K562 (cell line): ENCODE measurements around the gene DIS3L2.

Experiments used
- DEAF1 ChIP-seq: fragments of 450-650 bp; formaldehyde crosslinking; IDR thresholded peaks from 2 replicates; pipeline ENCODE4 v1.4.0; 2020; ENCODE audit warnings: mild to moderate bottlenecking, moderate library complexity
- FOXA1 ChIP-seq: fragments of 450-650 bp; IDR thresholded peaks from 2 replicates; pipeline ENCODE4 v1.6.1; 2016; ENCODE audit warnings: mild to moderate bottlenecking, borderline replicate concordance
- JUN ChIP-seq, 2 experiments: sonication (generic) in 1 of 2; formaldehyde crosslinking in 1 of 2; IDR thresholded peaks; 2 replicates each; pipeline versions ENCODE4 v1.6.1 to v1.8.0; 2012 to 2022; ENCODE audit warnings: borderline replicate concordance in 2 of 2, mild to moderate bottlenecking in 2 of 2, improper control_type of control experiment in 1 of 2, low read depth in 1 of 2, low read length in 1 of 2, missing genetic modification reagents in 1 of 2
- KLF1 ChIP-seq: fragments of 450-650 bp; IDR thresholded peaks from 2 replicates; pipeline ENCODE4 v1.6.1; 2016; ENCODE audit warnings: missing genetic modification characterization, missing compliant biosample characterization
- NFE2L1 ChIP-seq: fragments of 450-650 bp; IDR thresholded peaks from 2 replicates; pipeline ENCODE4 v1.6.1; 2016; ENCODE audit warnings: missing genetic modification characterization, low read depth, mild to moderate bottlenecking, missing compliant biosample characterization, moderate library complexity, borderline replicate concordance
- NUFIP1 ChIP-seq: fragments of 450-650 bp; IDR thresholded peaks from 2 replicates; pipeline ENCODE4 v1.6.1; 2018; ENCODE audit not compliant: partially characterized antibody
- POLR2A ChIP-seq: fragments of 450-650 bp; conservative IDR thresholded peaks from 2 replicates; pipeline ENCODE4 v1.6.1; 2016
- RAD21 ChIP-seq, 2 experiments: fragments of 250-450 bp in 1 of 2; fragments of 450-650 bp in 1 of 2; sonication (Bioruptor Pico) in 1 of 2; formaldehyde crosslinking in 1 of 2; IDR thresholded peaks in 1 of 2; conservative IDR thresholded peaks in 1 of 2; 2 replicates each; pipeline versions ENCODE4 v1.4.0 to v1.8.0; 2020 to 2022; ENCODE audit warnings: mild to moderate bottlenecking in 2 of 2, moderate library complexity in 1 of 2
- THRB ChIP-seq: fragments of 450-650 bp; formaldehyde crosslinking; conservative IDR thresholded peaks from 2 replicates; pipeline ENCODE4 v1.4.0; 2022; ENCODE audit warnings: mild to moderate bottlenecking, missing genetic modification characterization
- ZBTB33 ChIP-seq: sonication (generic); formaldehyde crosslinking; IDR thresholded peaks from 2 replicates; pipeline ENCODE4 v1.8.1; 2023; ENCODE audit warnings: mild to moderate bottlenecking, missing genetic modification reagents
- ZNF124 ChIP-seq: sonication (generic); formaldehyde crosslinking; IDR thresholded peaks from 2 replicates; pipeline ENCODE4 v1.8.1; 2022; ENCODE audit warnings: missing genetic modification reagents
- ZNF175 ChIP-seq: fragments of 200-800 bp; sonication (Bioruptor generic); IDR thresholded peaks from 2 replicates; pipeline ENCODE4 v1.6.1; 2016; ENCODE audit warnings: low read depth, mild to moderate bottlenecking, missing genetic modification characterization, missing compliant biosample characterization
- ZNF274 ChIP-seq: IDR thresholded peaks from 2 replicates; pipeline ENCODE4 v1.6.1; 2011; ENCODE audit warnings: low read depth, mild to moderate bottlenecking, low read length, moderate library complexity, borderline replicate concordance
- TF ChIP-seq, protein P1 (sequence below): sonication (generic); formaldehyde crosslinking; IDR thresholded peaks from 2 replicates; pipeline ENCODE4 v1.8.0; 2023; ENCODE audit warnings: mild to moderate bottlenecking, missing genetic modification reagents

DNA sequence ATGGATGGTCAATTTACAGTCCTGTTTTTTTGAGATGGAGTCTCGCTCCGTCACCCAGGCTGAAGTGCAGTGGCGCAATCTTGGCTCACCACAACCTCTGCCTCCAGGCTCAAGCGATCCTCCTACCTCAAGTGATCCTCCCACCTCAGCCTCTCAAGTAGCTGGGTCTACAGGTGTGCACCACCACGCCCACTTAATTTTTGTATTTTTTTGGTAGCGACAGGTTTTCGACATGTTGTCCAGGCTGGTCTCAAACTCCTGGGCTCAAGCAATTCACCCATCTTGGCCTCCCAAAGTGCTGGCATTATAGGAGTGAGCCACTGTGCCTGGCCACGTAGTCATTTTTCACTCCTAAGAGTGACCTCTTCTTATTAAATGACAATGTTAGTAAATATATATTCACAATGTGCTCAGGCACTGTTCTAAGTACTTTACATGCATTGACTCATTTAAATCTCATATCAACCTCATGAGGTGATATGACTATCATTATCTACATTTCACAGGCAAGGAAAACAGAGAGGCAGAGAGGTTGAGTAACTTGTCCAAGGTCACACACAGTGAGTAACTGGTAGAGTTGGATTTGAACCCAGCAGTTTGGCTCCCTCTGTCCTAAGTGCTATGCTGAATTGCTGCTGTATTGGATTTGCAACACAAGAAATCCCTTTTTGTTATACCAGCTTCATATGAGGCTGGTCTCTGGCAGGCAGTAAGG lies 5.6 kb upstream of the DIS3L2 start:
- TF ChIP-seq NFE2L1 (tag) (no peak), FOXA1 (no peak), KLF1 (tag) (no peak), JUN (IDR thresholded peaks at IDR 0.05; ENCODE audit: borderline replicate concordance, low read depth, low read length) (no peak), JUN (CRISPR knock-in tag; IDR thresholded peaks at IDR 0.05; ENCODE audit: borderline replicate concordance) (no peak), ZNF124 (CRISPR knock-in tag) (no peak), ZNF175 (CRISPR knock-in tag) (no peak), POLR2A (no peak), ZBTB33 (CRISPR knock-in tag) (no peak), DEAF1 (CRISPR knock-in tag) (no peak), RAD21 (CRISPR knock-in tag; conservative IDR thresholded peaks at IDR 0.05 in 1 of 2, IDR thresholded peaks at IDR 0.05 in 1 of 2) (no peak), ZNF274 (no peak), THRB (CRISPR knock-in tag) (no peak), NUFIP1 (no peak)
- TF ChIP-seq, protein P1, sequence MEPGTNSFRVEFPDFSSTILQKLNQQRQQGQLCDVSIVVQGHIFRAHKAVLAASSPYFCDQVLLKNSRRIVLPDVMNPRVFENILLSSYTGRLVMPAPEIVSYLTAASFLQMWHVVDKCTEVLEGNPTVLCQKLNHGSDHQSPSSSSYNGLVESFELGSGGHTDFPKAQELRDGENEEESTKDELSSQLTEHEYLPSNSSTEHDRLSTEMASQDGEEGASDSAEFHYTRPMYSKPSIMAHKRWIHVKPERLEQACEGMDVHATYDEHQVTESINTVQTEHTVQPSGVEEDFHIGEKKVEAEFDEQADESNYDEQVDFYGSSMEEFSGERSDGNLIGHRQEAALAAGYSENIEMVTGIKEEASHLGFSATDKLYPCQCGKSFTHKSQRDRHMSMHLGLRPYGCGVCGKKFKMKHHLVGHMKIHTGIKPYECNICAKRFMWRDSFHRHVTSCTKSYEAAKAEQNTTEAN (CRISPR knock-in tag): no peak
